ENCODE measurements around the gene PTCH1. TPM values are rescaled to one million over a fixed set of nuclear protein-coding genes. Genes with fewer than 3 reads are reported as not detected.

PTCH1 gene
- total and polyA plus RNA-seq, 4 donors = 3.1 to 31.1 (median 12.1) TPM

- no peak for DNase-seq
- Histone ChIP-seq H3K27ac (ENCODE audit: low read depth in 1 of 2, low read length in 1 of 2) (no peak overlapping the region), H3K4me1 (ENCODE audit: control insufficient read depth in 5 of 5, insufficient read depth in 5 of 5, low read length in 5 of 5) (peaks cover 0 to 3% (median 0%) of the 10 kb centered on the region in 5 donors), H3K9ac (ENCODE audit: insufficient read depth in 1 of 2, low read length in 2 of 2) (no peak overlapping the region), H3K9me3 (ENCODE audit: control insufficient read depth in 4 of 4, insufficient read depth in 3 of 4, low read length in 3 of 4) (peaks cover 0 to 9% (median 0%) of the 10 kb centered on the region in 4 donors), H3K4me3 (no peak overlapping the region), H3K27me3 (ENCODE audit: control insufficient read depth in 3 of 3, insufficient read depth in 3 of 3, low read length in 2 of 3) (no peaks in the 10 kb centered on the region), H3K36me3 (ENCODE audit: control insufficient read depth in 4 of 4, insufficient read depth in 4 of 4, low read length in 4 of 4) (no peaks in the 10 kb centered on the region)
- TF ChIP-seq CTCF (IDR thresholded peaks at IDR 0.05; ENCODE audit: control extremely low read depth, extremely low read depth) = no peak
- WGBS, 2 donors = 76 to 79% methylated on average over 6 of the region's 6 CpGs
- ATAC-seq (ENCODE audit: insufficient read depth, low FRiP score) = no peak
Measured at GRCh38 chr9:95552255-95552654, 35.5 kb upstream of the PTCH1 start.

GRCh38 chr9:95551406-95551805, 34.6 kb upstream of the PTCH1 start:
- Histone ChIP-seq H3K4me3 (no peak overlapping the region), H3K27me3 (ENCODE audit: control insufficient read depth in 3 of 3, insufficient read depth in 3 of 3, low read length in 2 of 3) (no peaks in the 10 kb centered on the region), H3K4me1 (ENCODE audit: control insufficient read depth in 5 of 5, insufficient read depth in 5 of 5, low read length in 5 of 5) (peaks cover 0 to 3% (median 0%) of the 10 kb centered on the region in 5 donors), H3K9me3 (ENCODE audit: control insufficient read depth in 4 of 4, insufficient read depth in 3 of 4, low read length in 3 of 4) (peaks cover 0 to 8% (median 0%) of the 10 kb centered on the region in 4 donors), H3K9ac (ENCODE audit: insufficient read depth in 1 of 2, low read length in 2 of 2) (no peak overlapping the region), H3K36me3 (ENCODE audit: control insufficient read depth in 4 of 4, insufficient read depth in 4 of 4, low read length in 4 of 4) (no peaks in the 10 kb centered on the region), H3K27ac (ENCODE audit: low read depth in 1 of 2, low read length in 1 of 2) (no peak overlapping the region)
- 88 to 91% methylated on average over 4 of the region's 4 CpGs for WGBS, 2 donors
- DNase-seq (no peak), ATAC-seq (ENCODE audit: insufficient read depth, low FRiP score) (no peak)
- TF ChIP-seq CTCF (IDR thresholded peaks at IDR 0.05; ENCODE audit: control extremely low read depth, extremely low read depth) = no peak

GRCh38 chr9:95545831-95546567, 29.2 kb upstream of the PTCH1 start:
- Histone ChIP-seq H3K9me3 (ENCODE audit: control insufficient read depth in 4 of 4, insufficient read depth in 3 of 4, low read length in 3 of 4) (peaks cover 0 to 3% (median 0%) of the 10 kb centered on the region in 4 donors), H3K4me1 (ENCODE audit: control insufficient read depth in 5 of 5, insufficient read depth in 5 of 5, low read length in 5 of 5) (peaks cover 0 to 15% (median 1%) of the 10 kb centered on the region in 5 donors), H3K9ac (ENCODE audit: insufficient read depth in 1 of 2, low read length in 2 of 2) (peak overlapping the region in 1 of 2 donors; percentile 26), H3K27me3 (ENCODE audit: control insufficient read depth in 3 of 3, insufficient read depth in 3 of 3, low read length in 2 of 3) (no peaks in the 10 kb centered on the region), H3K36me3 (ENCODE audit: control insufficient read depth in 4 of 4, insufficient read depth in 4 of 4, low read length in 4 of 4) (no peaks in the 10 kb centered on the region), H3K27ac (ENCODE audit: low read depth in 1 of 2, low read length in 1 of 2) (no peak overlapping the region), H3K4me3 (no peak overlapping the region)
- ATAC-seq (ENCODE audit: insufficient read depth, low FRiP score) (no peak), DNase-seq (peak; percentile 62 to 77 (median 76))
- no peak for TF ChIP-seq CTCF (IDR thresholded peaks at IDR 0.05; ENCODE audit: control extremely low read depth, extremely low read depth)
- WGBS, 2 donors = 63 to 74% methylated on average over 12 of the region's 12 CpGs
